AG10803 (cell line): Measurements from ENCODE around the gene CHST1.

Source experiments
- DNase-seq: peaks from one replicate; pipeline ENCODE4 v3.0.0; 2010; ENCODE audit warnings: low read depth
- H3K4me3 ChIP-seq: 2 replicates; pipeline ENCODE4 v1.5.1; 2011; ENCODE audit warnings: mild to moderate bottlenecking, low read length, control low read depth
- TF ChIP-seq, protein P1 (sequence below): conservative IDR thresholded peaks from 2 replicates; pipeline ENCODE4 v1.5.1; 2011; ENCODE audit warnings: mild to moderate bottlenecking, low read length, control low read depth, inconsistent platforms

The CHST1 gene, protein sequence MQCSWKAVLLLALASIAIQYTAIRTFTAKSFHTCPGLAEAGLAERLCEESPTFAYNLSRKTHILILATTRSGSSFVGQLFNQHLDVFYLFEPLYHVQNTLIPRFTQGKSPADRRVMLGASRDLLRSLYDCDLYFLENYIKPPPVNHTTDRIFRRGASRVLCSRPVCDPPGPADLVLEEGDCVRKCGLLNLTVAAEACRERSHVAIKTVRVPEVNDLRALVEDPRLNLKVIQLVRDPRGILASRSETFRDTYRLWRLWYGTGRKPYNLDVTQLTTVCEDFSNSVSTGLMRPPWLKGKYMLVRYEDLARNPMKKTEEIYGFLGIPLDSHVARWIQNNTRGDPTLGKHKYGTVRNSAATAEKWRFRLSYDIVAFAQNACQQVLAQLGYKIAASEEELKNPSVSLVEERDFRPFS

DNA sequence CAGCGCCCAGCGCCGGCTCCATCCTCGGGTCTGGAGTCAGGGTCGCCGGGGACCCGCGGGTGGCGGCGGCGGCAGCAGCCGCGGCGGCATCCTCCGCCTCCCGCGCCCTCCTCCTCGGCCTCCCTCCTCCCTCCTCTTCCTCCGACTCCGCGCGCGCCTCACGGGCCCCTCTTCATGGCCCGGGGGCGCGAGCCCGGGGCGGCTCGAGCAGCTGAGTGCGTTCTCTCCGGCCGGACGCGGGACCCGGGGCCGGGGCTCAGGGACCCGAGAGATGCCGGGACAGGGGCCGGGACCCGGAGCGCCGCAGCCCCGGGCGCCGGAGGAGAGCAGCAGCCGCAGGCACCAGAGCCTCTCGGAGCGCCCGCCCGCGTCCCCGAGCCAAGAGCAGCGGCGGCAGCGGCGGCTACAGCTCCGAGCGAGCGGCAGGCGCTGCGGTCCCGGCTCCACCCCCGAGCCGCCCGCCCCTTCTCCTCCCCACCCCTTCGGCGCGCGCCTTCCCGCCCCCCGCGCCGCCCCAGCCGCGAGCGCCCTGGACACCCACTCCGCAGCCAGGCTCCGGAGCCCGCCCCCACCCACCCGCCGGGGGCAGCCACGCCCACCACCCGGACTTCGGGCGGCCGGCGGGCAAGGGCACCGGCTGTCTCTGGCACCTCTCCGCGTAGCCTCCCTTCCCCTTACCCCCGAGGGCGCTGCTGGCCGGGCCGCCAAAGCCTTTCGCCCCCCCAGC is at the start of gene CHST1:
TSS of gene CHST1 (minus strand) at position 417 of the 727 bp plus-strand sequence. CDS start 14,699 bp downstream, outside the sequence.
- peak within 1 kb of the TSS; percentile 33 for H3K4me3 ChIP-seq
- no peak for DNase-seq
- TF ChIP-seq, protein P1, sequence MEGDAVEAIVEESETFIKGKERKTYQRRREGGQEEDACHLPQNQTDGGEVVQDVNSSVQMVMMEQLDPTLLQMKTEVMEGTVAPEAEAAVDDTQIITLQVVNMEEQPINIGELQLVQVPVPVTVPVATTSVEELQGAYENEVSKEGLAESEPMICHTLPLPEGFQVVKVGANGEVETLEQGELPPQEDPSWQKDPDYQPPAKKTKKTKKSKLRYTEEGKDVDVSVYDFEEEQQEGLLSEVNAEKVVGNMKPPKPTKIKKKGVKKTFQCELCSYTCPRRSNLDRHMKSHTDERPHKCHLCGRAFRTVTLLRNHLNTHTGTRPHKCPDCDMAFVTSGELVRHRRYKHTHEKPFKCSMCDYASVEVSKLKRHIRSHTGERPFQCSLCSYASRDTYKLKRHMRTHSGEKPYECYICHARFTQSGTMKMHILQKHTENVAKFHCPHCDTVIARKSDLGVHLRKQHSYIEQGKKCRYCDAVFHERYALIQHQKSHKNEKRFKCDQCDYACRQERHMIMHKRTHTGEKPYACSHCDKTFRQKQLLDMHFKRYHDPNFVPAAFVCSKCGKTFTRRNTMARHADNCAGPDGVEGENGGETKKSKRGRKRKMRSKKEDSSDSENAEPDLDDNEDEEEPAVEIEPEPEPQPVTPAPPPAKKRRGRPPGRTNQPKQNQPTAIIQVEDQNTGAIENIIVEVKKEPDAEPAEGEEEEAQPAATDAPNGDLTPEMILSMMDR, result no peak

- TF ChIP-seq, protein P1, result no peak
- no peak for DNase-seq
- no peak overlapping the region for H3K4me3 ChIP-seq
These were observed 48.2 kb upstream of the CHST1 start for GRCh38 chr11:45713573-45713972.

- TF ChIP-seq, protein P1, result no peak
- no peak for DNase-seq
- no peak overlapping the region for H3K4me3 ChIP-seq
These were observed 45.1 kb upstream of the CHST1 start for GRCh38 chr11:45710561-45710960.

GRCh38 chr11:45708887-45709663 is 43.7 kb upstream of the CHST1 start:
- H3K4me3 ChIP-seq, result no peak overlapping the region
- TF ChIP-seq, protein P1, result no peak
- no peak for DNase-seq

DNA sequence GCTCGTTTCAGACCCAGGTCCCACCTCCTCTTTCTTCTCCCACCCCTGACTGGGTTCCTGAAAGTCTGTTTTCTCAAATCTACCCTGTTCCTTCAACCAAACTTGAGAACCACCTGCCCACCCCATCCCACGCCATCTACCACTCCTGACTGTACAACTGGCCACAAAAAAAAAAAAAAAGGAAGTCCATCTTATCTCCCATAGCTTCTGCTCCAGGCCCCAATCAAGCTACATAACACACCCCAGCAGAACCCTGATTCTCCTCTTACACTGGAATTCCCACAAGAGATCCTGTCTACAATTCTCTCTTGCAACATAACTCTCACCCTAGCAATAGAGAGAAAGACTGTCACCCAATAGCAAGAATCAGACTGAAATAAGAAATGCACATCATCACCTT is 39.2 kb upstream of the CHST1 start:
- TF ChIP-seq, protein P1, result no peak
- no peak overlapping the region for H3K4me3 ChIP-seq
- DNase-seq, result no peak

- TF ChIP-seq, protein P1, result no peak
- no peak for DNase-seq
- no peak overlapping the region for H3K4me3 ChIP-seq
These were observed 38.7 kb upstream of the CHST1 start for GRCh38 chr11:45704133-45704532.
